Cerebellar nuclear complex (tissue), 1 donor: Measurements from ENCODE around the gene BBS9.

Source experiments
- DNase-seq, 2 experiments: peaks; one replicate each; lab custom pipeline; 2025; lab: John Stamatoyannopoulos, UW

BBS9 gene

GRCh38 chr7:33554046-33554445, 424.7 kb downstream of the BBS9 start:
- DNase-seq: no peak

GRCh38 chr7:33554576-33554975, 425.2 kb downstream of the BBS9 start:
- DNase-seq: no peak

- no peak for DNase-seq
These were observed 427.1 kb downstream of the BBS9 start for GRCh38 chr7:33556472-33556871.

- DNase-seq: no peak
These were observed 429.4 kb downstream of the BBS9 start for GRCh38 chr7:33558549-33559323.

- no peak for DNase-seq
These were observed 430.0 kb downstream of the BBS9 start for GRCh38 chr7:33559324-33559710.

- DNase-seq: no peak
These were observed 433.6 kb downstream of the BBS9 start for GRCh38 chr7:33562996-33563395.

- DNase-seq: no peak
These were observed 434.3 kb downstream of the BBS9 start for GRCh38 chr7:33563651-33564050.

GRCh38 chr7:33578166-33578565, 448.8 kb downstream of the BBS9 start:
- no peak for DNase-seq

- DNase-seq: no peak
These were observed 449.7 kb downstream of the BBS9 start for GRCh38 chr7:33578881-33579672.

- no peak for DNase-seq
These were observed 450.3 kb downstream of the BBS9 start for GRCh38 chr7:33579673-33579960.

GRCh38 chr7:33581236-33581635, 451.9 kb downstream of the BBS9 start:
- DNase-seq: no peak

GRCh38 chr7:33582104-33582503, 452.7 kb downstream of the BBS9 start:
- DNase-seq: no peak

GRCh38 chr7:33582533-33582932, 453.2 kb downstream of the BBS9 start:
- no peak for DNase-seq

- no peak for DNase-seq
These were observed 460.5 kb downstream of the BBS9 start for GRCh38 chr7:33589911-33590310.

- no peak for DNase-seq
These were observed 461.6 kb downstream of the BBS9 start for GRCh38 chr7:33590916-33591315.

GRCh38 chr7:33591490-33591889, 462.1 kb downstream of the BBS9 start:
- no peak for DNase-seq

- no peak for DNase-seq
These were observed 463.4 kb downstream of the BBS9 start for GRCh38 chr7:33592718-33593117.

GRCh38 chr7:33593611-33594010, 464.2 kb downstream of the BBS9 start:
- DNase-seq: no peak

GRCh38 chr7:33596686-33597085, 467.3 kb downstream of the BBS9 start:
- DNase-seq: no peak

GRCh38 chr7:33597181-33597580, 467.8 kb downstream of the BBS9 start:
- no peak for DNase-seq

- DNase-seq: no peak
These were observed 471.7 kb downstream of the BBS9 start for GRCh38 chr7:33601101-33601500.

GRCh38 chr7:33601884-33602283, 472.5 kb downstream of the BBS9 start:
- no peak for DNase-seq

- DNase-seq: no peak
These were observed 474.7 kb downstream of the BBS9 start for GRCh38 chr7:33604056-33604455.

GRCh38 chr7:33610918-33611317, 481.6 kb downstream of the BBS9 start:
- DNase-seq: no peak
